CD14-positive monocyte (primary cell): ENCODE data around the gene GSE1. TPM values are rescaled to one million over a fixed set of nuclear protein-coding genes. Genes with fewer than 3 reads are reported as not detected.
"Not testable (repeated sequence)": the region's sequence is repeated elsewhere in the genome, so short reads cannot be mapped to it uniquely, and the experiment has no call there.

ENCODE experiments used
- DNase-seq, 3 donors: peaks; one replicate each; pipeline ENCODE4 v3.0.0-alpha.2; 2011 to 2022
- H2AFZ ChIP-seq: 2 replicates; pipeline ENCODE4 v1.6.0; 2012; ENCODE audit warnings: mild to moderate bottlenecking, low read depth, low read length, inconsistent platforms; ENCODE audit not compliant: insufficient read depth, poor library complexity, severe bottlenecking
- H3K27ac ChIP-seq, 2 donors: 1 replicate in 1 of 2; 2 replicates in 1 of 2; pipeline ENCODE4 v1.5.1; 2012 to 2013; ENCODE audit warnings: low read length in 2 of 2, control low read depth in 1 of 2, inconsistent platforms in 1 of 2, low read depth in 1 of 2, mild to moderate bottlenecking in 1 of 2
- H3K27me3 ChIP-seq, 2 donors: one replicate each; pipeline versions ENCODE4 v1.6.0 to v1.6.1; 2011 to 2013; ENCODE audit warnings: low read length in 2 of 2; ENCODE audit not compliant: control insufficient read depth in 2 of 2, insufficient read depth in 2 of 2
- H3K36me3 ChIP-seq, 2 donors: replicated peaks in 1 of 2; 1 replicate in 1 of 2; 2 replicates in 1 of 2; pipeline versions ENCODE4 v1.5.1 to v1.6.1; 2012 to 2013; ENCODE audit warnings: low read length in 2 of 2, control low read depth in 1 of 2, inconsistent platforms in 1 of 2, mild to moderate bottlenecking in 1 of 2; ENCODE audit not compliant: insufficient read depth in 2 of 2, control insufficient read depth in 1 of 2
- H3K4me1 ChIP-seq, 2 donors: 1 replicate in 1 of 2; 2 replicates in 1 of 2; pipeline versions ENCODE4 v1.5.1 to v1.6.1; 2012 to 2013; ENCODE audit warnings: low read length in 2 of 2, control low read depth in 1 of 2, inconsistent platforms in 1 of 2, mild to moderate bottlenecking in 1 of 2, moderate library complexity in 1 of 2; ENCODE audit not compliant: insufficient read depth in 2 of 2, control insufficient read depth in 1 of 2
- H3K4me2 ChIP-seq: replicated peaks from 2 replicates; pipeline ENCODE3; 2012; ENCODE audit warnings: low read length, moderate library complexity, mild to moderate bottlenecking; ENCODE audit not compliant: poor library complexity, severe bottlenecking; ENCODE audit errors: extremely low read depth
- H3K4me3 ChIP-seq, 3 experiments: fragments of 200-600 bp in 1 of 3; sonication (generic) in 1 of 3; replicated peaks in 1 of 3; 1 replicate in 2 of 3; 2 replicates in 1 of 3; pipeline ENCODE4 v1.5.1; 2011 to 2013; ENCODE audit warnings: low read length in 3 of 3, mild to moderate bottlenecking in 3 of 3, control low read depth in 2 of 3, low read depth in 2 of 3, inconsistent platforms in 1 of 3, moderate library complexity in 1 of 3
- H3K79me2 ChIP-seq: 2 replicates; pipeline ENCODE4 v1.6.0; 2012; ENCODE audit warnings: mild to moderate bottlenecking, control low read depth, inconsistent platforms, low read length, moderate library complexity; ENCODE audit not compliant: insufficient read depth
- H3K9ac ChIP-seq: 2 replicates; pipeline ENCODE4 v1.6.0; 2017; ENCODE audit warnings: low read length, mild to moderate bottlenecking; ENCODE audit not compliant: insufficient read depth, poor library complexity, severe bottlenecking
- H3K9me3 ChIP-seq, 2 donors: replicated peaks in 1 of 2; 1 replicate in 1 of 2; 2 replicates in 1 of 2; pipeline versions ENCODE4 v1.5.1 to v1.6.1; 2012 to 2013; ENCODE audit warnings: low read length in 2 of 2, control low read depth in 1 of 2; ENCODE audit not compliant: control insufficient read depth in 1 of 2, insufficient read depth in 1 of 2
- H4K20me1 ChIP-seq: 2 replicates; pipeline ENCODE4 v1.6.0; 2012; ENCODE audit warnings: mild to moderate bottlenecking, low read length, control low read depth, moderate library complexity; ENCODE audit not compliant: insufficient read depth
- H3K27ac Mint-ChIP-seq, 7 donors: one replicate each; pipeline ENCODE4 v1.8.0; 2020; ENCODE audit warnings: mild to moderate bottlenecking in 7 of 7, mixed read lengths in 7 of 7, moderate library complexity in 6 of 7, inconsistent platforms in 2 of 7
- H3K27me3 Mint-ChIP-seq, 3 donors: one replicate each; pipeline ENCODE4 v1.8.0; 2021 to 2022; ENCODE audit warnings: low read depth in 3 of 3, mild to moderate bottlenecking in 3 of 3, mixed read lengths in 3 of 3, moderate library complexity in 3 of 3, inconsistent platforms in 1 of 3
- H3K36me3 Mint-ChIP-seq, 2 donors: one replicate each; pipeline ENCODE4 v1.8.0; 2020; ENCODE audit warnings: mixed read lengths in 2 of 2, inconsistent platforms in 1 of 2, mild to moderate bottlenecking in 1 of 2
- H3K4me1 Mint-ChIP-seq: one replicate; pipeline ENCODE4 v1.8.0; 2020; ENCODE audit warnings: mild to moderate bottlenecking, mixed read lengths
- H3K4me3 Mint-ChIP-seq, 2 donors: one replicate each; pipeline ENCODE4 v1.8.0; 2020; ENCODE audit warnings: mild to moderate bottlenecking in 2 of 2, mixed read lengths in 2 of 2, moderate library complexity in 1 of 2
- H3K9me3 Mint-ChIP-seq, 7 donors: one replicate each; pipeline ENCODE4 v1.8.0; 2020 to 2022; ENCODE audit warnings: mixed read lengths in 7 of 7, mild to moderate bottlenecking in 6 of 7, moderate library complexity in 6 of 7, inconsistent platforms in 2 of 7
- WGBS: methylation state at CpG from one replicate; pipeline ENCODE4 v1.1.5; 2013; ENCODE audit warnings: missing lambda C conversion rate; ENCODE audit not compliant: insufficient coverage; 5-methylcytosine and 5-hydroxymethylcytosine counted together
- intact Hi-C, 2 donors: fragments of 100-400 bp; cut with micrococcal nuclease; formaldehyde crosslinking; loops; one replicate each; pipeline versions ENCODE4 v1.15.0 to v1.15.1; 2023
- polyA plus RNA-seq, 3 donors: library from polyadenylated mRNA; depleted of rRNA in 1 of 3; unstranded in 2 of 3; stranded (reverse) in 1 of 3; fragments of 300-500 nt in 2 of 3; fragments of >200 nt in 1 of 3; fragmentation: Illumina TruSeq in 2 of 3; gene quantifications; 1 replicate in 2 of 3; 2 replicates in 1 of 3; pipeline ENCODE4 v1.2.3, GENCODE V29; 2012 to 2021
- TF ChIP-seq, protein P1 (sequence below): fragments of 200-600 bp; IDR thresholded peaks from one replicate; pipeline ENCODE4 v1.8.0; 2022; ENCODE audit warnings: antibody characterized with exemption, mild to moderate bottlenecking

The GSE1 gene
- polyA plus RNA-seq, 3 donors, result 0.67 to 38.9 (median 0.86) TPM

DNA sequence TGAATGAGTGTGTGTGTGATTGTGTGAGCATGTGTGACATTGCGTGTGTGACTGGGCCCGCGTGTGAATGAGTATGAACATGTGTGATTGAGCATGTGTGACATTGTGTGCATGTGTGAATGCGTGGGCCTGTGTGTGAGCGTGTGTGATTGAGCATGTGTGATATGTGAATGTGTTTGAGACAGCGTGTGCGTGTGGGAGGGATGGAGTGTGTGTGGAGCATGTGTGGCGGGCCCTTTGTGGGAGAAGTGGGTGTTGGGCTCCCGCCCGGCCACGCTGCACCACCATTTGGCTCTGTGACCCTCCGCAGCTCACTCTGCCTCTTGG is 22.7 kb upstream of the GSE1 start:
- TF ChIP-seq, protein P1, sequence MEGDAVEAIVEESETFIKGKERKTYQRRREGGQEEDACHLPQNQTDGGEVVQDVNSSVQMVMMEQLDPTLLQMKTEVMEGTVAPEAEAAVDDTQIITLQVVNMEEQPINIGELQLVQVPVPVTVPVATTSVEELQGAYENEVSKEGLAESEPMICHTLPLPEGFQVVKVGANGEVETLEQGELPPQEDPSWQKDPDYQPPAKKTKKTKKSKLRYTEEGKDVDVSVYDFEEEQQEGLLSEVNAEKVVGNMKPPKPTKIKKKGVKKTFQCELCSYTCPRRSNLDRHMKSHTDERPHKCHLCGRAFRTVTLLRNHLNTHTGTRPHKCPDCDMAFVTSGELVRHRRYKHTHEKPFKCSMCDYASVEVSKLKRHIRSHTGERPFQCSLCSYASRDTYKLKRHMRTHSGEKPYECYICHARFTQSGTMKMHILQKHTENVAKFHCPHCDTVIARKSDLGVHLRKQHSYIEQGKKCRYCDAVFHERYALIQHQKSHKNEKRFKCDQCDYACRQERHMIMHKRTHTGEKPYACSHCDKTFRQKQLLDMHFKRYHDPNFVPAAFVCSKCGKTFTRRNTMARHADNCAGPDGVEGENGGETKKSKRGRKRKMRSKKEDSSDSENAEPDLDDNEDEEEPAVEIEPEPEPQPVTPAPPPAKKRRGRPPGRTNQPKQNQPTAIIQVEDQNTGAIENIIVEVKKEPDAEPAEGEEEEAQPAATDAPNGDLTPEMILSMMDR, result no peak
- Mint-ChIP-seq H3K4me1 (peaks cover 7% of the 10 kb centered on the region), H3K9me3 (peaks cover 0 to 2% (median 0%) of the 10 kb centered on the region in 7 donors), H3K27me3 (no peaks in the 10 kb centered on the region), H3K4me3 (no peak overlapping the region), H3K27ac (no peak overlapping the region), H3K36me3 (peaks cover 9 to 18% of the 10 kb centered on the region in 2 donors)
- intact Hi-C loops, result no loop called here
- Histone ChIP-seq H3K4me3 (no peak overlapping the region), H3K27me3 (no peaks in the 10 kb centered on the region), H3K27ac (no peak overlapping the region), H3K79me2 (peaks cover 59% of the 10 kb centered on the region), H3K4me1 (no peaks in the 10 kb centered on the region), H3K4me2 (no peak overlapping the region), H3K9me3 (no peaks in the 10 kb centered on the region), H2AFZ (no peak overlapping the region), H3K9ac (no peak overlapping the region), H4K20me1 (peaks cover 99% of the 10 kb centered on the region), H3K36me3 (peaks cover under 1 to 12% of the 10 kb centered on the region in 2 donors)
- 98% methylated on average over 12 of the region's 12 CpGs for WGBS
- no peak for DNase-seq

DNA sequence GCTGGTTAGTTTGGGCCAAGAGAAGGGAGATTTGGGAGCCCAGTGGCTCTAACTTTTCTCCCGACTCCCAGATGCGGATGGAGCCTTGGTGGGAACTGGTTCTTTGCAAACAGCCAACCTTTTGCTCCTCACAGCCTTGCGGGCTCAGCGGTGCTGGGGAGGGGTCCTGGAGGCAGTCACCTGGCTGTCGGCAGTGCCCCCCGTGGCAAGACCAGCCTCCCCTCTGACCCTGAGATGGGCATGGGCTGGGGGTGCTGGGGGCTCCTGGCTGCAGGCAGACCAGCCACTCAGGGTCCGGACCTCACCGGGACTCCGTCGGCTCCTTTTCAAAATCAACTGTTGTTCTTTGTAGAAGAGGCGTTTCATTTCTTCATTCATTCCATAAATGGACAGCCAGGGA is 21.7 kb upstream of the GSE1 start:
- no peak overlapping the region for H3K9ac ChIP-seq
- TF ChIP-seq, protein P1, result no peak
- no peaks in the 10 kb centered on the region for H3K27me3 Mint-ChIP-seq
- no peak overlapping the region for H2AFZ ChIP-seq
- H3K27ac ChIP-seq, result no peak overlapping the region
- intact Hi-C loops, result no loop called here
- H3K79me2 ChIP-seq, result peaks cover 50% of the 10 kb centered on the region
- peaks cover 96% of the 10 kb centered on the region for H4K20me1 ChIP-seq
- H3K27me3 ChIP-seq, result no peaks in the 10 kb centered on the region
- H3K9me3 Mint-ChIP-seq, result peaks cover 0 to 2% (median 0%) of the 10 kb centered on the region in 7 donors
- H3K27ac Mint-ChIP-seq, result no peak overlapping the region
- H3K36me3 Mint-ChIP-seq, result peaks cover 7 to 16% of the 10 kb centered on the region in 2 donors
- H3K4me2 ChIP-seq, result no peak overlapping the region
- 96% methylated on average over 6 of the region's 11 CpGs for WGBS
- no peaks in the 10 kb centered on the region for H3K4me1 ChIP-seq
- peaks cover 0 to 3% of the 10 kb centered on the region in 2 donors for H3K36me3 ChIP-seq
- peaks cover 7% of the 10 kb centered on the region for H3K4me1 Mint-ChIP-seq
- H3K9me3 ChIP-seq, result no peaks in the 10 kb centered on the region
- H3K4me3 Mint-ChIP-seq, result no peak overlapping the region
- DNase-seq, result no peak
- no peak overlapping the region for H3K4me3 ChIP-seq

DNA sequence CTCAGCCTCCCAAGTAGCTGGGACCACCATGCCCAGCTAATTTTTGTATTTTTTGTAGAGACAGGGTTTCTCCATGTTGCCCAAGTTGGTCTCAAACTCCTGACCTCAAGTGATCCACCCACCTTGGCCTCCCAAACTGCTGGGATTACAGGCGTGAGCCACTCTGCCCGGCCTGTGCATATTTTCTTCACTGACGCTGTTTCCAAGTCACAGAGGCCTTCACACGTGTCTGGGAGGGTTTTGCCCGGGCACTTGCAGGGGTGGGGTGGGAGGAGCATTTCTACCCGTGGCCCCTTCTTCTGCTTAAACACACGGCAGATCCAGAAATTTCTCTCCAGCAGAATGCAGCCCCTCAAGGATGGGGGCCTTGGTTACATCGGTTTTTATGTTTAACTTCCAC is 20.8 kb upstream of the GSE1 start:
- H3K27me3 Mint-ChIP-seq, H3K9me3 ChIP-seq, H3K4me1 Mint-ChIP-seq, H3K27ac ChIP-seq, H3K9me3 Mint-ChIP-seq, H3K4me1 ChIP-seq, H3K36me3 ChIP-seq, H3K9ac ChIP-seq, H3K4me2 ChIP-seq, H3K4me3 ChIP-seq, DNase-seq, H3K27me3 ChIP-seq, H3K4me3 Mint-ChIP-seq, intact Hi-C loops, H2AFZ ChIP-seq: not testable (repeated sequence)
- H3K27ac Mint-ChIP-seq, result peak overlapping the region in 1 of 7 donors; percentile 31
- H3K36me3 Mint-ChIP-seq, result peaks cover 7 to 16% of the 10 kb centered on the region in 2 donors
- WGBS, result 82% methylated on average over 3 of the region's 8 CpGs
- peaks cover 44% of the 10 kb centered on the region for H3K79me2 ChIP-seq
- H4K20me1 ChIP-seq, result peaks cover 96% of the 10 kb centered on the region
